ENCODE measurements around the gene KCNK5.

KCNK5 gene

DNA sequence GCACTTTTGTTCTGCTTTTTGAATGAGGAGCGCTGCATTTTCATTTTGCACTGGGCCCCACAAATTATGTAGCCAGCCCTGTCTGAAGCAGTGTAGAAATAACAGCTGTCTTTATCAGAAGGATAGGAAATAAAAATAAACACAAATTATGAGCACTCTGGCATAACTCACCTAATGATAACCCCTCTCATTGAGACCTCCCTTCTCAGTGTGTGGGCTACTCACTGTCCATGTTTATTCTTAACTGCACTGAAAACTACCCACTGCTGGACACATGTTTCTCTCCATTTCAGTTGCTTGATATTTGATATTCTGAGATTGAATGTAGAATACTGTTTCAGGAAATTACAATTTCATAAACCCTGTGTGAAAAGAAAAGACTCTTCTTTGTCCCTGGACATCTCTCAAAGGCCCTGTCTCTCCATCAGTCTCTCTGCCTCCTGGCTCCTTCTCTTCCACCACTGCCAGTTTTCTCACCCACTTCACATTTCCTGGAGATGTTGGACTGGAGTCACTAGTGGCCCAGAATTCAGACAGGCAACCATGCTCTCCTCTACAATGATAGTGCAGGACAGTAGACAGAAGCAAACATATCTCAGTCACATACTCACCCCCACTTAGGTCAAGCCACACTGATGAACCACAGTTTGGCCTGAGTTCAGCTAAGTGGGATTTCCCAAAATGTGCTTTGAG lies 84.6 kb downstream of the KCNK5 start:
- Histone ChIP-seq H3K27ac (ENCODE audit: insufficient read depth, low read length, poor library complexity, severe bottlenecking) (no peak overlapping the region), H3K27me3 (replicated peaks; ENCODE audit: control insufficient read depth, insufficient read depth, low read length, poor library complexity, severe bottlenecking) (peaks cover 3% of the 10 kb centered on the region), H3K4me1 (ENCODE audit: control insufficient read depth, insufficient read depth, low read length, poor library complexity, severe bottlenecking) (no peaks in the 10 kb centered on the region), H3K36me3 (ENCODE audit: control insufficient read depth, insufficient read depth, low read length) (no peaks in the 10 kb centered on the region), H3K9me3 (ENCODE audit: control insufficient read depth, low read length) (no peaks in the 10 kb centered on the region), H3K4me3 (ENCODE audit: insufficient read depth, low read depth, low read length, poor library complexity, severe bottlenecking) (no peak overlapping the region)
- DNase-seq = no peak

- no peak for DNase-seq
- Histone ChIP-seq H3K27ac (ENCODE audit: insufficient read depth, low read length, poor library complexity, severe bottlenecking) (no peak overlapping the region), H3K4me1 (ENCODE audit: control insufficient read depth, insufficient read depth, low read length, poor library complexity, severe bottlenecking) (no peaks in the 10 kb centered on the region), H3K27me3 (replicated peaks; ENCODE audit: control insufficient read depth, insufficient read depth, low read length, poor library complexity, severe bottlenecking) (peaks cover 3% of the 10 kb centered on the region), H3K4me3 (ENCODE audit: insufficient read depth, low read depth, low read length, poor library complexity, severe bottlenecking) (no peak overlapping the region), H3K36me3 (ENCODE audit: control insufficient read depth, insufficient read depth, low read length) (no peaks in the 10 kb centered on the region), H3K9me3 (ENCODE audit: control insufficient read depth, low read length) (no peaks in the 10 kb centered on the region)
Observed at GRCh38 chr6:39143238-39143930, 85.9 kb downstream of the KCNK5 start.

GRCh38 chr6:39140556-39141167 lies 88.6 kb downstream of the KCNK5 start:
- Histone ChIP-seq H3K4me3 (ENCODE audit: insufficient read depth, low read depth, low read length, poor library complexity, severe bottlenecking) (no peak overlapping the region), H3K4me1 (ENCODE audit: control insufficient read depth, insufficient read depth, low read length, poor library complexity, severe bottlenecking) (no peaks in the 10 kb centered on the region), H3K9me3 (ENCODE audit: control insufficient read depth, low read length) (no peaks in the 10 kb centered on the region), H3K36me3 (ENCODE audit: control insufficient read depth, insufficient read depth, low read length) (no peaks in the 10 kb centered on the region), H3K27ac (ENCODE audit: insufficient read depth, low read length, poor library complexity, severe bottlenecking) (no peak overlapping the region), H3K27me3 (replicated peaks; ENCODE audit: control insufficient read depth, insufficient read depth, low read length, poor library complexity, severe bottlenecking) (no peaks in the 10 kb centered on the region)
- DNase-seq = no peak
